Astrocyte of the cerebellum (primary cell): ENCODE measurements around the gene TRIM65.

ENCODE experiments used
- DNase-seq: peaks from one replicate; pipeline ENCODE4 v3.0.0-alpha.2; 2011; ENCODE audit warnings: low read depth
- H3K4me3 ChIP-seq: 2 replicates; pipeline ENCODE4 v1.5.1; 2011; ENCODE audit warnings: mild to moderate bottlenecking, low read depth, low read length, moderate library complexity
- CTCF ChIP-seq: IDR thresholded peaks from 2 replicates; pipeline ENCODE4 v1.5.1; 2012; ENCODE audit warnings: low read length, low read depth, moderate library complexity, mild to moderate bottlenecking; ENCODE audit errors: missing control alignments
- in situ Hi-C: cut with HindIII; loops from 2 replicates; pipeline ENCODE4 v1.10.0; 2017; ENCODE audit warnings: low sequenced_read_pairs

TRIM65 gene, protein sequence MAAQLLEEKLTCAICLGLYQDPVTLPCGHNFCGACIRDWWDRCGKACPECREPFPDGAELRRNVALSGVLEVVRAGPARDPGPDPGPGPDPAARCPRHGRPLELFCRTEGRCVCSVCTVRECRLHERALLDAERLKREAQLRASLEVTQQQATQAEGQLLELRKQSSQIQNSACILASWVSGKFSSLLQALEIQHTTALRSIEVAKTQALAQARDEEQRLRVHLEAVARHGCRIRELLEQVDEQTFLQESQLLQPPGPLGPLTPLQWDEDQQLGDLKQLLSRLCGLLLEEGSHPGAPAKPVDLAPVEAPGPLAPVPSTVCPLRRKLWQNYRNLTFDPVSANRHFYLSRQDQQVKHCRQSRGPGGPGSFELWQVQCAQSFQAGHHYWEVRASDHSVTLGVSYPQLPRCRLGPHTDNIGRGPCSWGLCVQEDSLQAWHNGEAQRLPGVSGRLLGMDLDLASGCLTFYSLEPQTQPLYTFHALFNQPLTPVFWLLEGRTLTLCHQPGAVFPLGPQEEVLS

GRCh38 chr17:75896415-75897159 lies at the start of gene TRIM65:
Gene TRIM65, minus strand, starts transcription at chr17:75896951. Its CDS starts 14 bp downstream, at chr17:75896937.
- no peak for TF ChIP-seq CTCF
- peak within 1 kb of the TSS; percentile 61 for H3K4me3 ChIP-seq
- DNase-seq = no peak
- in situ Hi-C loops = no loop called here

- no peak for DNase-seq
- no peak for TF ChIP-seq CTCF
- H3K4me3 ChIP-seq = no peak overlapping the region
- in situ Hi-C loops = no loop called here
Measured at GRCh38 chr17:75945211-75945610, 48.5 kb upstream of the TRIM65 start.

GRCh38 chr17:75943491-75943890 lies 46.7 kb upstream of the TRIM65 start:
- in situ Hi-C loops = no loop called here
- DNase-seq = no peak
- no peak for TF ChIP-seq CTCF
- H3K4me3 ChIP-seq = no peak overlapping the region

GRCh38 chr17:75942473-75942872 lies 45.7 kb upstream of the TRIM65 start:
- TF ChIP-seq CTCF = no peak
- in situ Hi-C loops = no loop called here
- DNase-seq = no peak
- H3K4me3 ChIP-seq = no peak overlapping the region

DNA sequence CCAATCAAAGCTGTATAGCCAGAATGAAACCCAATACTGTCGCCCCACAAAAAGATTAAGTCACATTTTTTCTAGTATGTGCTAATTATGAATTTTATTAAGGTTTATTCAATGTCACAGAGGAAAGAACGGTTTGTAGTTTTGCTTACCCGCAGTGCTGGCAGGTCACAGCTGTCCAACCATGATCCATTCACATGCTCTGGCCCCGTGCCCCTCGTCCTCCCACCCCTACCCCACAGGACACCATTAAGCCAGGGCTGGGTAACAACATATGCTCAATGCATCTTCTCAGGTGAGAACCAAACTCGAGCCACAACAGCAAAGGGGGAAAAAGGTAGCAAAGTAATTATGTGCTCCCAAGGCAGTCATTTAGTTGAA lies 44.7 kb upstream of the TRIM65 start:
- DNase-seq = no peak
- no peak for TF ChIP-seq CTCF
- in situ Hi-C loops = no loop called here
- peak overlapping the region; percentile 76 for H3K4me3 ChIP-seq

- peak; percentile 64 for DNase-seq
- no peak for TF ChIP-seq CTCF
- peak within 1 kb of the TSS; percentile 76 for H3K4me3 ChIP-seq
- in situ Hi-C loops = no loop called here
Measured at GRCh38 chr17:75940727-75941441, 44.1 kb upstream of the TRIM65 start, which contains the start of gene FBF1. Gene FBF1, minus strand, starts transcription at chr17:75941042. Its CDS starts 2,893 bp downstream, at chr17:75938149.
